Endothelial cell of umbilical vein (primary cell): Measurements from ENCODE around the gene MIEN1.

Source experiments
- CTCF ChIP-seq, 2 donors: IDR thresholded peaks; 1 replicate in 1 of 2; 2 replicates in 1 of 2; pipeline ENCODE4 v1.5.1; 2011; ENCODE audit warnings: low read length in 2 of 2, mild to moderate bottlenecking in 2 of 2, moderate library complexity in 2 of 2, control low read depth in 1 of 2, inconsistent platforms in 1 of 2, low read depth in 1 of 2; ENCODE audit not compliant: insufficient read depth in 1 of 2; ENCODE audit errors: extremely low read depth in 1 of 2
- POLR2A ChIP-seq: IDR thresholded peaks from 2 replicates; pipeline ENCODE4 v1.6.1; 2012; ENCODE audit warnings: low read depth, mild to moderate bottlenecking, control low read depth, low read length

DNA sequence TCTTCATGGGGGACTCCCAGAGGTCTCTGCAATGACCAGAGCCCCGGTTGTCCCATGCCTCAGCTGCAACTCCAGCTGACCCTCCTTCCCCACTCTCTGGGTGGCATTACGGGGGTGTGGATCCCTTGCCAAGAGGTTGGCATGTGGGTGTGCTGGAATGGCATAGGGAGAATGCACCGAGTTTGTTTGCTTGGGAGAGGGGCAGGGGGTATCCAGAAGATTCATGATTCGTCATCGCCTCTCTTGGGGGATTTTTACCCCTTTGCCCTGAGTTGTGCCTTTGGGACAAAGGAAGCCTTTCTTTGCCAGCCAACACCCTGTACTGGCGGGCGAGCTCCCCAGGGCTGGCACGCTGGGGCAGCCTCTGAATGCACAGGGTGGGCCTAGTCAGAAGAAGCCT lies 23.9 kb downstream of the MIEN1 start:
- TF ChIP-seq CTCF (IDR thresholded peaks at IDR 0.05; ENCODE audit: extremely low read depth in 1 of 2, insufficient read depth in 1 of 2, low read depth in 1 of 2, low read length in 2 of 2) (no peak), POLR2A (no peak)
